Heart left ventricle (tissue), 13 donors: ENCODE results near the gene RANBP17.

Experiments used
- POLR2A ChIP-seq, 2 donors: fragments of 450-650 bp; IDR thresholded peaks; one replicate each; pipeline ENCODE4 v1.6.1; 2017; ENCODE audit warnings: antibody characterized with exemption in 2 of 2, mild to moderate bottlenecking in 2 of 2, moderate library complexity in 2 of 2
- TF ChIP-seq, protein P1 (sequence below), 12 donors: fragments of 200-600 bp; sonication (generic) in 4 of 12; IDR thresholded peaks; one replicate each; pipeline versions ENCODE4 v1.5.0 to v1.8.0; 2018 to 2022; ENCODE audit warnings: antibody characterized with exemption in 12 of 12, mild to moderate bottlenecking in 5 of 12
- donor health status: ischemic (EF 13 %, LVEDD 7.1; RV severe dilation, severe dysfunction).
- donor health status: DM: no; HTN: yes; CAD: no.
- donor health status: DM: no; HTN: no; CAD: no.
- donor health status: ischemic (EF 25% LVEDD 6.9; RV normal size, moderate dysfunction).
- donor health status: ischemic (EF 25% LVEDD 5.7; RV mildly dilated, moderate dysfunction).
- donor health status: ischemic (EF 35%, LVEDD 5.7; RV mildly dilated, moderate dysfunction).
- donor health status: nonischemic (EF 11% LVEDD 7.7; RV severe dilation, severe dysfunction).
- donor health status: DM: yes; HTN: yes; CAD: no.
- donor health status: PGD.
- donor health status: ischemic (EF 29% LVEDD 5.4; RV normal size, mild dysfunction).
- donor health status: nonischemic (EF 23%, LVEDD 6.1; RV moderate dilation, normal function).

GRCh38 chr5:170963521-170963920 lies 101.7 kb downstream of the RANBP17 start:
- TF ChIP-seq, protein P1, sequence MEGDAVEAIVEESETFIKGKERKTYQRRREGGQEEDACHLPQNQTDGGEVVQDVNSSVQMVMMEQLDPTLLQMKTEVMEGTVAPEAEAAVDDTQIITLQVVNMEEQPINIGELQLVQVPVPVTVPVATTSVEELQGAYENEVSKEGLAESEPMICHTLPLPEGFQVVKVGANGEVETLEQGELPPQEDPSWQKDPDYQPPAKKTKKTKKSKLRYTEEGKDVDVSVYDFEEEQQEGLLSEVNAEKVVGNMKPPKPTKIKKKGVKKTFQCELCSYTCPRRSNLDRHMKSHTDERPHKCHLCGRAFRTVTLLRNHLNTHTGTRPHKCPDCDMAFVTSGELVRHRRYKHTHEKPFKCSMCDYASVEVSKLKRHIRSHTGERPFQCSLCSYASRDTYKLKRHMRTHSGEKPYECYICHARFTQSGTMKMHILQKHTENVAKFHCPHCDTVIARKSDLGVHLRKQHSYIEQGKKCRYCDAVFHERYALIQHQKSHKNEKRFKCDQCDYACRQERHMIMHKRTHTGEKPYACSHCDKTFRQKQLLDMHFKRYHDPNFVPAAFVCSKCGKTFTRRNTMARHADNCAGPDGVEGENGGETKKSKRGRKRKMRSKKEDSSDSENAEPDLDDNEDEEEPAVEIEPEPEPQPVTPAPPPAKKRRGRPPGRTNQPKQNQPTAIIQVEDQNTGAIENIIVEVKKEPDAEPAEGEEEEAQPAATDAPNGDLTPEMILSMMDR (IDR thresholded peaks at IDR 0.05) = no peak
- no peak for TF ChIP-seq POLR2A (IDR thresholded peaks at IDR 0.05)
